GM23338 (cell line): ENCODE data around the gene SMIM22. TPM values are rescaled to one million over a fixed set of nuclear protein-coding genes. Genes with fewer than 3 reads are reported as not detected.

Experiments
- ATAC-seq: fragments of 200-7000 bp; cut with Tn5 transposase; 3 replicates; pipeline ENCODE4 v1.9.1; 2020
- DNase-seq: peaks from one replicate; pipeline ENCODE4 v3.0.0-alpha.2; 2015; ENCODE audit warnings: low spot score
- H2AFZ ChIP-seq: fragments of 200-600 bp; sonication (generic); 2 replicates; pipeline ENCODE4 v1.8.0; 2016; ENCODE audit warnings: antibody characterized with exemption, mild to moderate bottlenecking, moderate library complexity
- H3F3A ChIP-seq: fragments of 200-600 bp; sonication (generic); replicated peaks from 2 replicates; pipeline ENCODE4 v1.8.0; 2017; ENCODE audit warnings: antibody characterized with exemption, mixed run types, low read depth
- H3K27ac ChIP-seq: fragments of 200-600 bp; sonication (generic); 2 replicates; pipeline ENCODE4 v1.6.1; 2016; ENCODE audit warnings: low read depth
- H3K27me3 ChIP-seq: fragments of 200-600 bp; sonication (generic); 2 replicates; pipeline ENCODE4 v1.8.0; 2016; ENCODE audit warnings: mild to moderate bottlenecking, mixed run types, moderate library complexity; ENCODE audit not compliant: insufficient read depth
- H3K36me3 ChIP-seq: fragments of 200-600 bp; sonication (generic); 2 replicates; pipeline ENCODE4 v1.8.0; 2016; ENCODE audit warnings: mild to moderate bottlenecking; ENCODE audit not compliant: insufficient read depth
- H3K4me1 ChIP-seq: fragments of 200-600 bp; sonication (generic); 2 replicates; pipeline ENCODE4 v1.8.0; 2016; ENCODE audit warnings: mild to moderate bottlenecking, moderate library complexity; ENCODE audit not compliant: insufficient read depth
- H3K4me2 ChIP-seq: fragments of 200-600 bp; sonication (generic); 2 replicates; pipeline ENCODE4 v1.7.1; 2017; ENCODE audit warnings: mixed run types
- H3K4me3 ChIP-seq: fragments of 200-600 bp; sonication (generic); 2 replicates; pipeline ENCODE4 v1.6.1; 2016; ENCODE audit warnings: mixed run types
- H3K79me2 ChIP-seq: fragments of 200-600 bp; sonication (generic); replicated peaks from 2 replicates; pipeline ENCODE4 v1.8.0; 2017; ENCODE audit warnings: mild to moderate bottlenecking; ENCODE audit not compliant: insufficient read depth
- H3K9me2 ChIP-seq: fragments of 200-600 bp; sonication (generic); 2 replicates; pipeline ENCODE4 v1.8.0; 2017; ENCODE audit not compliant: insufficient read depth
- H4K20me1 ChIP-seq: fragments of 200-600 bp; sonication (generic); replicated peaks from 2 replicates; pipeline ENCODE4 v1.8.0; 2017; ENCODE audit warnings: mild to moderate bottlenecking; ENCODE audit not compliant: insufficient read depth
- H3K27ac Mint-ChIP-seq: 2 replicates; pipeline ENCODE4 v1.8.0; 2020; ENCODE audit warnings: inconsistent platforms, mild to moderate bottlenecking, moderate library complexity, mixed read lengths
- H3K27me3 Mint-ChIP-seq: 3 replicates; pipeline ENCODE4 v1.8.0; 2022; ENCODE audit warnings: low read depth, mild to moderate bottlenecking, moderate library complexity, mixed read lengths, inconsistent platforms; ENCODE audit not compliant: insufficient read depth, poor library complexity
- H3K36me3 Mint-ChIP-seq: 3 replicates; pipeline ENCODE4 v1.8.0; 2021; ENCODE audit warnings: low read depth, mild to moderate bottlenecking, inconsistent platforms, moderate library complexity, mixed read lengths
- H3K4me1 Mint-ChIP-seq: 3 replicates; pipeline ENCODE4 v1.8.0; 2020; ENCODE audit warnings: mild to moderate bottlenecking, inconsistent platforms, mixed read lengths
- H3K4me3 Mint-ChIP-seq: 3 replicates; pipeline ENCODE4 v1.8.0; 2021; ENCODE audit warnings: moderate library complexity, mild to moderate bottlenecking, inconsistent platforms, mixed read lengths
- H3K9me3 Mint-ChIP-seq: 3 replicates; pipeline ENCODE4 v1.8.0; 2020; ENCODE audit warnings: moderate library complexity, mild to moderate bottlenecking, inconsistent platforms, mixed read lengths
- EZH2 ChIP-seq: fragments of 200-600 bp; sonication (generic); IDR thresholded peaks from one replicate; pipeline ENCODE4 v1.8.0; 2017; ENCODE audit warnings: antibody characterized with exemption, mild to moderate bottlenecking, low read depth; ENCODE audit not compliant: unreplicated experiment
- EZH2phosphoT487 ChIP-seq: fragments of 200-600 bp; sonication (generic); IDR thresholded peaks from one replicate; pipeline ENCODE4 v1.8.1; 2018; ENCODE audit warnings: antibody characterized with exemption; ENCODE audit not compliant: unreplicated experiment
- NANOG ChIP-seq: IDR thresholded peaks from 2 replicates; pipeline ENCODE4 v1.6.1; 2016; ENCODE audit warnings: antibody characterized with exemption, borderline replicate concordance
- STAT1 ChIP-seq: IDR thresholded peaks from one replicate; pipeline ENCODE4 v1.6.1; 2016; ENCODE audit warnings: antibody characterized with exemption; ENCODE audit not compliant: unreplicated experiment
- ZNF114 ChIP-seq: fragments of 250-450 bp; sonication (Bioruptor Pico); IDR thresholded peaks from 2 replicates; pipeline ENCODE4 v1.5.0; 2020; ENCODE audit warnings: mild to moderate bottlenecking, moderate library complexity
- polyA plus RNA-seq: library from polyadenylated mRNA; unstranded; fragments of >200 nt; fragmentation: Nextera tagmentation; extraction: Ambion mirVana; gene quantifications from 2 replicates; pipeline ENCODE4 v1.2.1, GENCODE V29; 2016
- total RNA-seq: library from RNA; depleted of rRNA; stranded (reverse); fragments of >200 nt; shearing (Covaris generic); gene quantifications from 2 replicates; pipeline ENCODE4 v1.2.3, GENCODE V29; 2014
- TF ChIP-seq, protein P1 (sequence below): fragments of 250-450 bp; sonication (Bioruptor Pico); IDR thresholded peaks from 2 replicates; pipeline ENCODE4 v1.5.0; 2020; ENCODE audit warnings: mild to moderate bottlenecking, moderate library complexity
- TF ChIP-seq, protein P2 (sequence below): IDR thresholded peaks from one replicate; pipeline ENCODE4 v1.6.1; 2018; ENCODE audit warnings: antibody characterized with exemption; ENCODE audit not compliant: unreplicated experiment
- TF ChIP-seq, protein P3 (sequence below), 2 experiments: fragments of 200-600 bp in 1 of 2; sonication (generic) in 1 of 2; conservative IDR thresholded peaks; 2 replicates each; pipeline versions ENCODE4 v1.5.1 to v1.6.1; 2016 to 2017; ENCODE audit warnings: antibody characterized with exemption in 2 of 2, low read depth in 2 of 2, mild to moderate bottlenecking in 2 of 2, moderate library complexity in 1 of 2

Gene SMIM22
- total and polyA plus RNA-seq, 2 experiments from 2014 or later = 1.4 TPM; not detected in 1

DNA sequence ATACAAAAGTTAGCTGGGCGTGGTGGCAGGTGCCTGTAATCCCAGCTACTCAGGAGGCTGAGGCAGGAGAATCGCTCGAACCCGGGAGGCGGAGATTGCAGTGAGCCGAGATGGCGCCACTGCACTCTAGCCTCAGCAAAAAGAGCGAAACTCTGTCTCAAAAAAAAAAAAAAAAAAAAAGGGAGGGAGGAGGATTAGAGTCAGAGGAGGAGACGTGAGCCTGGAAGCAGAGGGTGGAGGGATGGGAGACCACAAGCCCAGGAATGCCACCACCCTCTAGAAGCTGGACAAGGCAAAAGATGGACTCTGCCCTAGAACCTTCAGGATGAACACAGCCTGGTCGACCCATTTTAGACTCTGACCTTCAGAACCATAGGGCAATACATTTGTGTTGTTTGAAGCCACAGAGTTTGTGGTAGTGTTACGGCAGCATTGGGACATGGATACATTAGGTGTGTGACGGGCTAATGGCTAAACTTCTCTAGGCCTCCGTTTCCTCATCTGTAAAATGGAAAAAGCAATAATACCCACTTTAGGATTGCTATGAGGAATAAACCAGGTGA lies 2.1 kb upstream of the SMIM22 start:
- Mint-ChIP-seq H3K9me3 (no peaks in the 10 kb centered on the region), H3K4me1 (peaks cover 9% of the 10 kb centered on the region)
- no peaks in the 10 kb centered on the region; the same call in 1 of the 2 replicates for H3F3A ChIP-seq

More for the DNA sequence above, 2.1 kb upstream of the SMIM22 start:
- H3K4me3 ChIP-seq = no peak overlapping the region
- Mint-ChIP-seq H3K4me3 (no peak overlapping the region), H3K27me3 (peaks cover 8% of the 10 kb centered on the region), H3K27ac (no peak overlapping the region), H3K36me3 (0 out of 3 replicates have a peak, but pooled peaks cover 3% of the 10 kb centered on the region)
- no peaks in the 10 kb centered on the region for H3K36me3 ChIP-seq
- no peak overlapping the region for H2AFZ ChIP-seq
- H3K4me2 ChIP-seq = no peak overlapping the region
- H3K27me3 ChIP-seq = no peaks in the 10 kb centered on the region
- no peaks in the 10 kb centered on the region for H4K20me1 ChIP-seq
- H3K27ac ChIP-seq = no peak overlapping the region
- ATAC-seq = no peak
- peak; percentile 30 for DNase-seq
- no peaks in the 10 kb centered on the region for H3K9me2 ChIP-seq
- TF ChIP-seq, protein P1, sequence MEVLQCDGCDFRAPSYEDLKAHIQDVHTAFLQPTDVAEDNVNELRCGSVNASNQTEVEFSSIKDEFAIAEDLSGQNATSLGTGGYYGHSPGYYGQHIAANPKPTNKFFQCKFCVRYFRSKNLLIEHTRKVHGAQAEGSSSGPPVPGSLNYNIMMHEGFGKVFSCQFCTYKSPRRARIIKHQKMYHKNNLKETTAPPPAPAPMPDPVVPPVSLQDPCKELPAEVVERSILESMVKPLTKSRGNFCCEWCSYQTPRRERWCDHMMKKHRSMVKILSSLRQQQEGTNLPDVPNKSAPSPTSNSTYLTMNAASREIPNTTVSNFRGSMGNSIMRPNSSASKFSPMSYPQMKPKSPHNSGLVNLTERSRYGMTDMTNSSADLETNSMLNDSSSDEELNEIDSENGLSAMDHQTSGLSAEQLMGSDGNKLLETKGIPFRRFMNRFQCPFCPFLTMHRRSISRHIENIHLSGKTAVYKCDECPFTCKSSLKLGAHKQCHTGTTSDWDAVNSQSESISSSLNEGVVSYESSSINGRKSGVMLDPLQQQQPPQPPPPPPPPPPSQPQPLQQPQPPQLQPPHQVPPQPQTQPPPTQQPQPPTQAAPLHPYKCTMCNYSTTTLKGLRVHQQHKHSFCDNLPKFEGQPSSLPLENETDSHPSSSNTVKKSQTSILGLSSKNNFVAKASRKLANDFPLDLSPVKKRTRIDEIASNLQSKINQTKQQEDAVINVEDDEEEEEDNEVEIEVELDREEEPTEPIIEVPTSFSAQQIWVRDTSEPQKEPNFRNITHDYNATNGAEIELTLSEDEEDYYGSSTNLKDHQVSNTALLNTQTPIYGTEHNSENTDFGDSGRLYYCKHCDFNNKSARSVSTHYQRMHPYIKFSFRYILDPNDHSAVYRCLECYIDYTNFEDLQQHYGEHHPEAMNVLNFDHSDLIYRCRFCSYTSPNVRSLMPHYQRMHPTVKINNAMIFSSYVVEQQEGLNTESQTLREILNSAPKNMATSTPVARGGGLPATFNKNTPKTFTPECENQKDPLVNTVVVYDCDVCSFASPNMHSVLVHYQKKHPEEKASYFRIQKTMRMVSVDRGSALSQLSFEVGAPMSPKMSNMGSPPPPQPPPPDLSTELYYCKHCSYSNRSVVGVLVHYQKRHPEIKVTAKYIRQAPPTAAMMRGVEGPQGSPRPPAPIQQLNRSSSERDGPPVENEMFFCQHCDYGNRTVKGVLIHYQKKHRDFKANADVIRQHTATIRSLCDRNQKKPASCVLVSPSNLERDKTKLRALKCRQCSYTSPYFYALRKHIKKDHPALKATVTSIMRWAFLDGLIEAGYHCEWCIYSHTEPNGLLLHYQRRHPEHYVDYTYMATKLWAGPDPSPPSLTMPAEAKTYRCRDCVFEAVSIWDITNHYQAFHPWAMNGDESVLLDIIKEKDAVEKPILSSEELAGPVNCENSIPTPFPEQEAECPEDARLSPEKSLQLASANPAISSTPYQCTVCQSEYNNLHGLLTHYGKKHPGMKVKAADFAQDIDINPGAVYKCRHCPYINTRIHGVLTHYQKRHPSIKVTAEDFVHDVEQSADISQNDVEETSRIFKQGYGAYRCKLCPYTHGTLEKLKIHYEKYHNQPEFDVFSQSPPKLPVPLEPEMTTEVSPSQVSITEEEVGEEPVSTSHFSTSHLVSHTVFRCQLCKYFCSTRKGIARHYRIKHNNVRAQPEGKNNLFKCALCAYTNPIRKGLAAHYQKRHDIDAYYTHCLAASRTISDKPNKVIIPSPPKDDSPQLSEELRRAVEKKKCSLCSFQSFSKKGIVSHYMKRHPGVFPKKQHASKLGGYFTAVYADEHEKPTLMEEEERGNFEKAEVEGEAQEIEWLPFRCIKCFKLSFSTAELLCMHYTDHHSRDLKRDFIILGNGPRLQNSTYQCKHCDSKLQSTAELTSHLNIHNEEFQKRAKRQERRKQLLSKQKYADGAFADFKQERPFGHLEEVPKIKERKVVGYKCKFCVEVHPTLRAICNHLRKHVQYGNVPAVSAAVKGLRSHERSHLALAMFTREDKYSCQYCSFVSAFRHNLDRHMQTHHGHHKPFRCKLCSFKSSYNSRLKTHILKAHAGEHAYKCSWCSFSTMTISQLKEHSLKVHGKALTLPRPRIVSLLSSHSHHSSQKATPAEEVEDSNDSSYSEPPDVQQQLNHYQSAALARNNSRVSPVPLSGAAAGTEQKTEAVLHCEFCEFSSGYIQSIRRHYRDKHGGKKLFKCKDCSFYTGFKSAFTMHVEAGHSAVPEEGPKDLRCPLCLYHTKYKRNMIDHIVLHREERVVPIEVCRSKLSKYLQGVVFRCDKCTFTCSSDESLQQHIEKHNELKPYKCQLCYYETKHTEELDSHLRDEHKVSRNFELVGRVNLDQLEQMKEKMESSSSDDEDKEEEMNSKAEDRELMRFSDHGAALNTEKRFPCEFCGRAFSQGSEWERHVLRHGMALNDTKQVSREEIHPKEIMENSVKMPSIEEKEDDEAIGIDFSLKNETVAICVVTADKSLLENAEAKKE (CRISPR knock-in tag) = no peak
- no peak for TF ChIP-seq STAT1
- no peak for TF ChIP-seq NANOG
- no peak for TF ChIP-seq EZH2phosphoT487
- TF ChIP-seq, protein P2, sequence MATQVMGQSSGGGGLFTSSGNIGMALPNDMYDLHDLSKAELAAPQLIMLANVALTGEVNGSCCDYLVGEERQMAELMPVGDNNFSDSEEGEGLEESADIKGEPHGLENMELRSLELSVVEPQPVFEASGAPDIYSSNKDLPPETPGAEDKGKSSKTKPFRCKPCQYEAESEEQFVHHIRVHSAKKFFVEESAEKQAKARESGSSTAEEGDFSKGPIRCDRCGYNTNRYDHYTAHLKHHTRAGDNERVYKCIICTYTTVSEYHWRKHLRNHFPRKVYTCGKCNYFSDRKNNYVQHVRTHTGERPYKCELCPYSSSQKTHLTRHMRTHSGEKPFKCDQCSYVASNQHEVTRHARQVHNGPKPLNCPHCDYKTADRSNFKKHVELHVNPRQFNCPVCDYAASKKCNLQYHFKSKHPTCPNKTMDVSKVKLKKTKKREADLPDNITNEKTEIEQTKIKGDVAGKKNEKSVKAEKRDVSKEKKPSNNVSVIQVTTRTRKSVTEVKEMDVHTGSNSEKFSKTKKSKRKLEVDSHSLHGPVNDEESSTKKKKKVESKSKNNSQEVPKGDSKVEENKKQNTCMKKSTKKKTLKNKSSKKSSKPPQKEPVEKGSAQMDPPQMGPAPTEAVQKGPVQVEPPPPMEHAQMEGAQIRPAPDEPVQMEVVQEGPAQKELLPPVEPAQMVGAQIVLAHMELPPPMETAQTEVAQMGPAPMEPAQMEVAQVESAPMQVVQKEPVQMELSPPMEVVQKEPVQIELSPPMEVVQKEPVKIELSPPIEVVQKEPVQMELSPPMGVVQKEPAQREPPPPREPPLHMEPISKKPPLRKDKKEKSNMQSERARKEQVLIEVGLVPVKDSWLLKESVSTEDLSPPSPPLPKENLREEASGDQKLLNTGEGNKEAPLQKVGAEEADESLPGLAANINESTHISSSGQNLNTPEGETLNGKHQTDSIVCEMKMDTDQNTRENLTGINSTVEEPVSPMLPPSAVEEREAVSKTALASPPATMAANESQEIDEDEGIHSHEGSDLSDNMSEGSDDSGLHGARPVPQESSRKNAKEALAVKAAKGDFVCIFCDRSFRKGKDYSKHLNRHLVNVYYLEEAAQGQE = no peak
- no peak for TF ChIP-seq ZNF114 (CRISPR knock-in tag)
- no peak for TF ChIP-seq EZH2
- TF ChIP-seq, protein P3, sequence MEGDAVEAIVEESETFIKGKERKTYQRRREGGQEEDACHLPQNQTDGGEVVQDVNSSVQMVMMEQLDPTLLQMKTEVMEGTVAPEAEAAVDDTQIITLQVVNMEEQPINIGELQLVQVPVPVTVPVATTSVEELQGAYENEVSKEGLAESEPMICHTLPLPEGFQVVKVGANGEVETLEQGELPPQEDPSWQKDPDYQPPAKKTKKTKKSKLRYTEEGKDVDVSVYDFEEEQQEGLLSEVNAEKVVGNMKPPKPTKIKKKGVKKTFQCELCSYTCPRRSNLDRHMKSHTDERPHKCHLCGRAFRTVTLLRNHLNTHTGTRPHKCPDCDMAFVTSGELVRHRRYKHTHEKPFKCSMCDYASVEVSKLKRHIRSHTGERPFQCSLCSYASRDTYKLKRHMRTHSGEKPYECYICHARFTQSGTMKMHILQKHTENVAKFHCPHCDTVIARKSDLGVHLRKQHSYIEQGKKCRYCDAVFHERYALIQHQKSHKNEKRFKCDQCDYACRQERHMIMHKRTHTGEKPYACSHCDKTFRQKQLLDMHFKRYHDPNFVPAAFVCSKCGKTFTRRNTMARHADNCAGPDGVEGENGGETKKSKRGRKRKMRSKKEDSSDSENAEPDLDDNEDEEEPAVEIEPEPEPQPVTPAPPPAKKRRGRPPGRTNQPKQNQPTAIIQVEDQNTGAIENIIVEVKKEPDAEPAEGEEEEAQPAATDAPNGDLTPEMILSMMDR (conservative IDR thresholded peaks at IDR 0.05; ENCODE audit: low read depth in 2 of 2) = no peak
- H3K79me2 ChIP-seq = no peaks in the 10 kb centered on the region
- H3K4me1 ChIP-seq = peaks cover 10% of the 10 kb centered on the region; the same call in 1 of the 2 replicates
